ENCODE data around the gene HLA-DOB.
"Not testable (repeated sequence)": the region's sequence is repeated elsewhere in the genome, so short reads cannot be mapped to it uniquely, and the experiment has no call there.

The HLA-DOB gene

GRCh38 chr6:32792901-32793435 lies 23.8 kb downstream of the HLA-DOB start:
- no peak overlapping the region for H3K27ac ChIP-seq
- TF ChIP-seq CTCF (conservative IDR thresholded peaks at IDR 0.05): no peak
- TF ChIP-seq ZFX (IDR thresholded peaks at IDR 0.05): no peak

- H3K27ac ChIP-seq: no peak overlapping the region
- no peak for TF ChIP-seq ZFX (IDR thresholded peaks at IDR 0.05)
Observed at GRCh38 chr6:32790306-32790705, 26.5 kb downstream of the HLA-DOB start.

GRCh38 chr6:32785781-32786533 lies 30.8 kb downstream of the HLA-DOB start:
- no peak overlapping the region for H3K27ac ChIP-seq
- TF ChIP-seq ZFX (IDR thresholded peaks at IDR 0.05): no peak
- TF ChIP-seq CTCF (conservative IDR thresholded peaks at IDR 0.05): peak; percentile 77

- H3K27ac ChIP-seq: not testable (repeated sequence)
Observed at GRCh38 chr6:32782923-32783322, 33.9 kb downstream of the HLA-DOB start.

- H3K27ac ChIP-seq: no peak overlapping the region
- no peak for TF ChIP-seq CTCF (conservative IDR thresholded peaks at IDR 0.05)
- no peak for TF ChIP-seq ZFX (IDR thresholded peaks at IDR 0.05)
Observed at GRCh38 chr6:32779036-32779435, 37.8 kb downstream of the HLA-DOB start.

- TF ChIP-seq ZFX (IDR thresholded peaks at IDR 0.05): no peak
- TF ChIP-seq CTCF (conservative IDR thresholded peaks at IDR 0.05): no peak
- H3K27ac ChIP-seq: no peak overlapping the region
Observed at GRCh38 chr6:32775071-32775470, 41.7 kb downstream of the HLA-DOB start.

GRCh38 chr6:32774426-32774825 lies 42.4 kb downstream of the HLA-DOB start:
- H3K27ac ChIP-seq: no peak overlapping the region
- TF ChIP-seq ZFX (IDR thresholded peaks at IDR 0.05) (no peak), CTCF (conservative IDR thresholded peaks at IDR 0.05) (no peak)

- TF ChIP-seq ZFX (IDR thresholded peaks at IDR 0.05): no peak
- TF ChIP-seq CTCF (conservative IDR thresholded peaks at IDR 0.05): no peak
- H3K27ac ChIP-seq: no peak overlapping the region
Observed at GRCh38 chr6:32772656-32773055, 44.1 kb downstream of the HLA-DOB start.
